ENCODE measurements around the gene GCM1.

GCM1 gene

DNA sequence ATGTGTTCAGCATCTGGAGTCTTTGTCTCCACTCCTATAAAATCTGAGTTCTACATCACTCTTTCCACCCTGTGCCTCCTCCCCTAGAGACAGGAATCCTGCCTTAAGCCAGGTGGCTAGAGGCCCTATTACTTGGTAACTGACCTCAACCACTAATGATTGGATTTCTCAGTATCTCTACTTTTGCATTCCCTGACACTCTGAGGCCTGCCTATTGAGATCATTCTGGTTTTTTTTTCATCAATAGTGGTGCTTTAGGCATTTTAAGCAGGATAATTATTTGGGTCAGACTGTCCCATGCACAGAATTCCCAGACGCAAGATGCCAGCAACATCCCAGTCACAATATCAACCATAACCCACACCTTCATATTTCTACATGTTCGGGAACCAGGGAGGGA is 3.9 kb upstream of the GCM1 start:
- Histone ChIP-seq H3K4me3 (ENCODE audit: extremely low read depth, insufficient read depth, low read length, poor library complexity, severe bottlenecking) (no peak overlapping the region), H3K36me3 (ENCODE audit: control insufficient read depth, insufficient read depth, low read length) (no peaks in the 10 kb centered on the region), H3K27ac (ENCODE audit: low read depth, low read length, severe bottlenecking) (no peak overlapping the region), H3K9me3 (ENCODE audit: control insufficient read depth, low read length) (no peaks in the 10 kb centered on the region), H3K4me1 (ENCODE audit: control insufficient read depth, insufficient read depth, low read length, poor library complexity, severe bottlenecking) (no peaks in the 10 kb centered on the region)
- WGBS, 2 experiments (ENCODE audit: insufficient coverage in 2 of 2) = no CpG with 5 or more reads among the region's 2 CpGs

GRCh38 chr6:53151676-53152075 is 3.0 kb upstream of the GCM1 start:
- Histone ChIP-seq H3K4me3 (ENCODE audit: extremely low read depth, insufficient read depth, low read length, poor library complexity, severe bottlenecking) (no peak overlapping the region), H3K36me3 (ENCODE audit: control insufficient read depth, insufficient read depth, low read length) (no peaks in the 10 kb centered on the region), H3K27ac (ENCODE audit: low read depth, low read length, severe bottlenecking) (no peak overlapping the region), H3K4me1 (ENCODE audit: control insufficient read depth, insufficient read depth, low read length, poor library complexity, severe bottlenecking) (no peaks in the 10 kb centered on the region), H3K9me3 (ENCODE audit: control insufficient read depth, low read length) (no peaks in the 10 kb centered on the region)
- 60% methylated on average over 1 of the region's 3 CpGs; no CpG with 5 or more reads in 1 of the 2 experiments for WGBS, 2 experiments (ENCODE audit: insufficient coverage in 2 of 2)

GRCh38 chr6:53144802-53145201 is 3.8 kb downstream of the GCM1 start:
- no CpG with 5 or more reads among the region's 2 CpGs for WGBS, 2 experiments (ENCODE audit: insufficient coverage in 2 of 2)
- no peaks in the 10 kb centered on the region for H3K36me3 ChIP-seq (ENCODE audit: control insufficient read depth, insufficient read depth, low read length)
- H3K27ac ChIP-seq (ENCODE audit: low read depth, low read length, severe bottlenecking) = no peak overlapping the region

GRCh38 chr6:53143710-53144109 is 4.9 kb downstream of the GCM1 start:
- no CpG with 5 or more reads among the region's 3 CpGs for WGBS, 2 experiments (ENCODE audit: insufficient coverage in 2 of 2)
- Histone ChIP-seq H3K4me3 (ENCODE audit: extremely low read depth, insufficient read depth, low read length, poor library complexity, severe bottlenecking) (no peak overlapping the region), H3K27ac (ENCODE audit: low read depth, low read length, severe bottlenecking) (no peak overlapping the region), H3K36me3 (ENCODE audit: control insufficient read depth, insufficient read depth, low read length) (no peaks in the 10 kb centered on the region), H3K4me1 (ENCODE audit: control insufficient read depth, insufficient read depth, low read length, poor library complexity, severe bottlenecking) (no peaks in the 10 kb centered on the region), H3K9me3 (ENCODE audit: control insufficient read depth, low read length) (no peaks in the 10 kb centered on the region)

More at GRCh38 chr6:53144802-53145201, 3.8 kb downstream of the GCM1 start:
- Histone ChIP-seq H3K9me3 (ENCODE audit: control insufficient read depth, low read length) (no peaks in the 10 kb centered on the region), H3K4me1 (ENCODE audit: control insufficient read depth, insufficient read depth, low read length, poor library complexity, severe bottlenecking) (no peaks in the 10 kb centered on the region), H3K4me3 (ENCODE audit: extremely low read depth, insufficient read depth, low read length, poor library complexity, severe bottlenecking) (no peak overlapping the region)

DNA sequence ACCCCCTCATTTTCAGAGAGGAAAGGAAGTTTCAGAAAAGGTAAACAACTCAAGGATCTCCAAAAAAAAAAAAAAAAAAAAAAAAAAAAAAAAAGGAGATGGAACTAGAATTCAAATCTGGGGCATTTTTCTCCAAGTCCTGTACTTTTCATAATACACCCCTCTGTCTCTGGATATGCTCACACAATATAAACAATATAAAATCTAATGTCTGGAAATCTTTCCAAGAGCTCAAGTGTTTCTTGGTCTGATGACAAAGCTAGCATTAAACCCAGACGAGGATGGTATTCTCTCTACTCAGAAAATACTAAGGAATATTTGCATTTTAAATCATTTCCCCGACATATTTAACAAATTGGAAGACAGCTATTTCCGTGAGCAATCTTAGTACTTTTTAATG is 5.8 kb downstream of the GCM1 start:
- H3K36me3 ChIP-seq (ENCODE audit: control insufficient read depth, insufficient read depth, low read length) = no peaks in the 10 kb centered on the region
- H3K4me3 ChIP-seq (ENCODE audit: extremely low read depth, insufficient read depth, low read length, poor library complexity, severe bottlenecking) = no peak overlapping the region
- no peak overlapping the region for H3K27ac ChIP-seq (ENCODE audit: low read depth, low read length, severe bottlenecking)
- no peaks in the 10 kb centered on the region for H3K4me1 ChIP-seq (ENCODE audit: control insufficient read depth, insufficient read depth, low read length, poor library complexity, severe bottlenecking)
- no peaks in the 10 kb centered on the region for H3K9me3 ChIP-seq (ENCODE audit: control insufficient read depth, low read length)
- WGBS, 2 experiments (ENCODE audit: insufficient coverage in 2 of 2) = 73% methylated on average over 3 of the region's 3 CpGs; no CpG with 5 or more reads in 1 of the 2 experiments

DNA sequence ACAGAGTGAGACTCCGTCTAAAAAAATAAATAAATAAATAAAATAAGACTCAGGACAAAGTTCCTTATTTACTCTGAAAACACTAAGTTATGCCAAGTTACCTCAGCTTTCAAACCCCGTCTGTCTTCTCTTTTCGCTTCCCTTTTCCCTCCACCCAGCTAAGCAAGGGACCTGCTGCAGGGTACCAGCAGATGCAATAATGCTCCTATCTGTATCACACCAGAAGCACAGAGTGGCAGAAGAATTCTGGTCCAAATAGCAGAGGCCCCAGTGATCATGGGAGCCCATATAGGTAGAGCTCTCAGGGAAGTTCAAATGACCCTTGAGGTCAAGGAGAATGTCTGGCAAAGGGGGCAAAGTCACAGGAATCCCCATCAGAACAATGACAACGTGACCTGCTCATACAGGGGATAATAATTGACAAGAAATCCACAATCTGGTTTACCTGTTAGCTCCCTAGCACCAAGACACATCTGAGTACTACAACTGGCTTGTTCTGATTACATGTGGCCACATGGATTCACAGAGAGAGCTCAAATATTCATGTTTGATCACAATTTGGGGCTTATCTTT is 8.7 kb downstream of the GCM1 start:
- WGBS, 2 experiments (ENCODE audit: insufficient coverage in 2 of 2) = 76 to 83% methylated on average over 3 of the region's 4 CpGs
- no peaks in the 10 kb centered on the region for H3K4me1 ChIP-seq (ENCODE audit: control insufficient read depth, insufficient read depth, low read length, poor library complexity, severe bottlenecking)
- H3K36me3 ChIP-seq (ENCODE audit: control insufficient read depth, insufficient read depth, low read length) = no peaks in the 10 kb centered on the region
- H3K9me3 ChIP-seq (ENCODE audit: control insufficient read depth, low read length) = no peaks in the 10 kb centered on the region
- H3K27ac ChIP-seq (ENCODE audit: low read depth, low read length, severe bottlenecking) = no peak overlapping the region
- no peak overlapping the region for H3K4me3 ChIP-seq (ENCODE audit: extremely low read depth, insufficient read depth, low read length, poor library complexity, severe bottlenecking)

DNA sequence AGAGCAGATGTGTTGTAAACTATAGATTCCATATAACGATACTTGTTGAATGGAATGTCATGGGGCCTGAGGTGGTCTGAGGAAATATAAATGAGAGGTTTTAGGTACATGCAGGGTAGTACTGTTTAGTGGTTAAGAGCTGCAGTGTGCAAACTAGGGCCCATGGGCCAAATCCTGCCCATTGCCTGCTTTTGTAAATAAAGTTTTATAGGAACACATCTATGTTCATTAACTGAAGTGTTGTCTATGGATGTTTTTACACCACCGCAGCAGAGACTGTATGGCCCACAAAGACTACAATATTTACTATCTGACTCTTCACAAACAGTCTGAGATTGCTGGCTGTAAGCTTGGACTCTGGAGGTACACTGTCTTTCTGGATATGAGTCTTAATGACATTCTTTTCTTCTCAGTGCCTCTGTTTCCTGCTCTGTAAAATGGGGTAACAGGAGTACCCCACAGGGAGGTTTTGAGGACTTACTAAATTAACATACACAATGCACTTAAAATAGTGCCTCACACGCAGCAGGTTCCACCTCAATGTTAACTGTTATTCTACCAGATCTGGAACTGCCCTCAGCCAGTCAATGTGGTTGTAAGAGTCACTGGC is 12.5 kb downstream of the GCM1 start:
- Histone ChIP-seq H3K9me3 (ENCODE audit: control insufficient read depth, low read length) (no peaks in the 10 kb centered on the region), H3K4me1 (ENCODE audit: control insufficient read depth, insufficient read depth, low read length, poor library complexity, severe bottlenecking) (no peaks in the 10 kb centered on the region), H3K4me3 (ENCODE audit: extremely low read depth, insufficient read depth, low read length, poor library complexity, severe bottlenecking) (no peak overlapping the region), H3K27ac (ENCODE audit: low read depth, low read length, severe bottlenecking) (no peak overlapping the region), H3K36me3 (ENCODE audit: control insufficient read depth, insufficient read depth, low read length) (no peaks in the 10 kb centered on the region)
- WGBS, 2 experiments (ENCODE audit: insufficient coverage in 2 of 2) = 100% methylated on average over 1 of the region's 3 CpGs

- H3K4me3 ChIP-seq (ENCODE audit: extremely low read depth, insufficient read depth, low read length, poor library complexity, severe bottlenecking) = no peak overlapping the region
- 93 to 95% methylated on average over 3 of the region's 8 CpGs for WGBS, 2 experiments (ENCODE audit: insufficient coverage in 2 of 2)
- H3K27ac ChIP-seq (ENCODE audit: low read depth, low read length, severe bottlenecking) = no peak overlapping the region
- no peaks in the 10 kb centered on the region for H3K36me3 ChIP-seq (ENCODE audit: control insufficient read depth, insufficient read depth, low read length)
- H3K4me1 ChIP-seq (ENCODE audit: control insufficient read depth, insufficient read depth, low read length, poor library complexity, severe bottlenecking) = no peaks in the 10 kb centered on the region
- no peaks in the 10 kb centered on the region for H3K9me3 ChIP-seq (ENCODE audit: control insufficient read depth, low read length)
Measured at GRCh38 chr6:53134601-53135235, 13.9 kb downstream of the GCM1 start.

DNA sequence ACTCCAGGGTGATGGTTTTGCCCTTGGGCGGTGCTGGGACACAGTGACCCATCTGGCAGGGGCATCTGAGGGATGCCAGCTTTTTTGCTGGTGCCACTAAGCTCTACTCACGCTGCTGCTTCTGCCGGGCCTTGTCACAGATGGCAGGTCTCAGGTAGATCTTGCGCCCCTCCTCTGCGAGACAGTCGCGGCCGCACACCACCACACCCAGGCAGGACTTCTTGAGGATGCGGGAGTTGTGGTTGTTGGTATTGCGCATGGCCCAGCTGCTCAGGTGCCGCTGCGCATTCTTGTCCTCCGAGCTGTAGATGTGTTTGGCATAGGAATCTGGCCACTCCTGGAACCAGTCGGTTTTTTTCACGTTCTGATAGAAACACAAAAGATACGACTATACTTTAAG is 14.7 kb downstream of the GCM1 start:
- no peak overlapping the region for H3K4me3 ChIP-seq (ENCODE audit: extremely low read depth, insufficient read depth, low read length, poor library complexity, severe bottlenecking)
- no peaks in the 10 kb centered on the region for H3K36me3 ChIP-seq (ENCODE audit: control insufficient read depth, insufficient read depth, low read length)
- no peaks in the 10 kb centered on the region for H3K9me3 ChIP-seq (ENCODE audit: control insufficient read depth, low read length)
- 89% methylated on average over 4 of the region's 16 CpGs; no CpG with 5 or more reads in 1 of the 2 experiments for whole genome bisulfite sequencing, 2 experiments (ENCODE audit: insufficient coverage in 2 of 2)
- H3K27ac ChIP-seq (ENCODE audit: low read depth, low read length, severe bottlenecking) = no peak overlapping the region
- H3K4me1 ChIP-seq (ENCODE audit: control insufficient read depth, insufficient read depth, low read length, poor library complexity, severe bottlenecking) = no peaks in the 10 kb centered on the region

DNA sequence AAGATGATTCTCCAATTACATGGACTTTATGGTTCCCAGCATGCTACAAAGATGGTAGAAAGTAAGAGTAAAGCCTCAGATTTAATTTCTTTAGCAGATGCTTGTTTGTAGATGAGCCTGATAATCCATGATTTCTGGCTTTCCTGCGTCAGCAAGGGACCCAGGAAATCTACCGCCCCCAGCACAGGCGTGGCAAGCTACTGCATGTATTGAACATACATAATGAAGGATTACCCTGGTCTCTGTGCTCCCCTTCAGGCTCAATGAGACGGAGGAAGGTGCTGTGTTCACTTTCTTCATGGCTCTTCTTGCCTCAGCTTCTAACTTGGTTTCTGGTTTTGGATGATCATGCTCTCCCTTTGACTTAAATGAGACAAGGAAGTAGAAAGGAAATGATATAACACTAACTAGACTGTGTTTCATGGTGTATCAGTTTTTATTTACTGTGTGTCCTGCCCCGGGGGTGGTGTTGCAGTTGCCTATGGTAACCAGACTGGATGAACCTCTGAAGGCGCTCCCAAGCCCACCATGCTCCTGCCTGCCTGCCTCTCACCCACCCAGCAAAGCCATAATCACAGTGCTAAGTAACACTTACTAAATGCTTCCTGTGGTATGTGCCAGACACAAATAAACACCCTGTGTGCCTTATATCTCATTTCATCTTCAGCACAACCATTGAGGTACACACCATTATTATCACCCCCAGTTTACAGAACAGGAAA is 17.9 kb downstream of the GCM1 start:
- no peak overlapping the region for H3K27ac ChIP-seq (ENCODE audit: low read depth, low read length, severe bottlenecking)
- H3K4me3 ChIP-seq (ENCODE audit: extremely low read depth, insufficient read depth, low read length, poor library complexity, severe bottlenecking) = no peak overlapping the region
- H3K4me1 ChIP-seq (ENCODE audit: control insufficient read depth, insufficient read depth, low read length, poor library complexity, severe bottlenecking) = no peaks in the 10 kb centered on the region
- no peaks in the 10 kb centered on the region for H3K9me3 ChIP-seq (ENCODE audit: control insufficient read depth, low read length)
- 89% methylated on average over 4 to 6 of the region's 6 CpGs for WGBS, 2 experiments (ENCODE audit: insufficient coverage in 2 of 2)
- H3K36me3 ChIP-seq (ENCODE audit: control insufficient read depth, insufficient read depth, low read length) = no peaks in the 10 kb centered on the region

All from mesodermal cell (in vitro differentiated cells).